Ovary (tissue), 9 donors: Measurements from ENCODE around the gene TULP4. TPM values are rescaled to one million over a fixed set of nuclear protein-coding genes. Genes with fewer than 3 reads are reported as not detected.

ENCODE experiments used
- DNase-seq, 5 donors: peaks; one replicate each; pipeline ENCODE4 v3.0.0-alpha.2; 2019 to 2020
- H3K27ac ChIP-seq, 2 donors: fragments of 200-600 bp; one replicate each; pipeline versions ENCODE4 v1.5.1 to v1.8.0; 2019 to 2022
- H3K27me3 ChIP-seq: fragments of 200-600 bp; one replicate; pipeline ENCODE4 v1.8.0; 2022
- H3K36me3 ChIP-seq: fragments of 200-600 bp; sonication (generic); one replicate; pipeline ENCODE4 v1.5.1; 2019
- H3K4me1 ChIP-seq: one replicate; pipeline ENCODE4 v1.8.1; 2013; ENCODE audit warnings: mild to moderate bottlenecking, moderate library complexity; ENCODE audit not compliant: insufficient read depth
- H3K4me3 ChIP-seq: fragments of 200-600 bp; sonication (generic); one replicate; pipeline ENCODE4 v1.5.1; 2017
- H3K9me3 ChIP-seq, 2 donors: fragments of 200-600 bp in 1 of 2; sonication (generic) in 1 of 2; one replicate each; pipeline versions ENCODE4 v1.5.1 to v1.8.1; 2013 to 2019; ENCODE audit warnings: mild to moderate bottlenecking in 1 of 2, moderate library complexity in 1 of 2
- CTCF ChIP-seq, 3 donors: fragments of 450-650 bp in 2 of 3; fragments of 200-600 bp in 1 of 3; IDR thresholded peaks; one replicate each; pipeline versions ENCODE4 v1.5.1 to v1.8.0; 2016 to 2022; ENCODE audit warnings: antibody characterized with exemption in 3 of 3, mild to moderate bottlenecking in 1 of 3
- EP300 ChIP-seq: sonication (generic); formaldehyde crosslinking; IDR thresholded peaks from one replicate; pipeline ENCODE4 v1.6.1; 2017; ENCODE audit warnings: antibody characterized with exemption
- POLR2A ChIP-seq: fragments of 450-650 bp; IDR thresholded peaks from one replicate; pipeline ENCODE4 v1.6.1; 2017; ENCODE audit warnings: antibody characterized with exemption, mild to moderate bottlenecking, moderate library complexity
- WGBS, 3 donors: extraction: QIAGEN DNeasy Blood & Tissue Kit in 1 of 3; methylation state at CpG; one replicate each; pipeline versions ENCODE4 v1.1.5 to v1.1.7; 2013 to 2017; 5-methylcytosine and 5-hydroxymethylcytosine counted together
- intact Hi-C, 4 donors: fragments of 100-400 bp; cut with DNase I; formaldehyde crosslinking; loops; one replicate each; pipeline versions ENCODE4 v1.11.0 to v1.15.1; 2022 to 2023
- polyA plus RNA-seq, 2 donors: library from polyadenylated mRNA; stranded (reverse); fragments of 200-250 nt in 1 of 2; fragments of 350-450 nt in 1 of 2; fragmentation: Illumina TruSeq in 1 of 2; extraction: RNeasy Lipid Tissue Mini Kit (QIAGEN cat#74804) in 1 of 2; gene quantifications; one replicate each; pipeline ENCODE4 v1.2.3, GENCODE V29; 2013 to 2014
- total RNA-seq, 7 donors: library from RNA; depleted of rRNA in 2 of 7; stranded (reverse); fragments of >200 nt in 2 of 7; fragmentation: NEBNext Ultra II Directional in 3 of 7; extraction: Animal tissue kit (Norgen Biotek cat#: 25700) in 3 of 7; gene quantifications; one replicate each; pipeline versions ENCODE4 v1.1.0 to v1.2.4, GENCODE V29; 2016 to 2023
- donor health status: DM: no; HTN: no; CAD: no; lungs with moderate emphysema.
- donor health status: DM: no; HTN: no; CAD: no.
- donor health status: Bipolar disorder and iron deficiency.
- donor health status: DM: yes; HTN: yes; CAD: no.
- donor health status: DM: no; HTN: no; CAD: no.
- donor health status: DM: yes; HTN: yes; CAD: no.

The TULP4 gene
- total and polyA plus RNA-seq, 9 donors, result 7.5 to 152 (median 92.6) TPM

GRCh38 chr6:158278004-158278403, 34.3 kb upstream of the TULP4 start:
- WGBS, 3 donors, result 93 to 96% (median 95%) methylated on average over 2 of the region's 2 CpGs
- intact Hi-C loops, result no loop called here
- H3K27me3 ChIP-seq, result no peaks in the 10 kb centered on the region
- DNase-seq, result no peak
- no peaks in the 10 kb centered on the region for H3K9me3 ChIP-seq
- H3K4me3 ChIP-seq, result no peak overlapping the region
- peaks cover 1% of the 10 kb centered on the region for H3K4me1 ChIP-seq
- TF ChIP-seq POLR2A (no peak), EP300 (no peak), CTCF (IDR thresholded peaks at IDR 0.05) (no peak)
- H3K36me3 ChIP-seq, result no peaks in the 10 kb centered on the region
- H3K27ac ChIP-seq, result peak overlapping the region in 1 of 2 donors; percentile 6

GRCh38 chr6:158279615-158280014, 32.6 kb upstream of the TULP4 start:
- intact Hi-C loops, result no loop called here

GRCh38 chr6:158283304-158283980, 28.8 kb upstream of the TULP4 start:
- no peak for DNase-seq
- peaks cover 1% of the 10 kb centered on the region for H3K4me1 ChIP-seq
- H3K27me3 ChIP-seq, result no peaks in the 10 kb centered on the region
- no peaks in the 10 kb centered on the region for H3K36me3 ChIP-seq
- intact Hi-C loops, result no loop called here
- WGBS, 3 donors, result 55 to 69% (median 60%) methylated on average over 4 of the region's 4 CpGs
- H3K4me3 ChIP-seq, result no peak overlapping the region
- TF ChIP-seq POLR2A (no peak), EP300 (no peak), CTCF (IDR thresholded peaks at IDR 0.05) (no peak)
- no peaks in the 10 kb centered on the region for H3K9me3 ChIP-seq
- H3K27ac ChIP-seq, result peak overlapping the region in 1 of 2 donors; percentile 31

More at GRCh38 chr6:158279615-158280014, 32.6 kb upstream of the TULP4 start:
- no peaks in the 10 kb centered on the region for H3K36me3 ChIP-seq
- H3K27me3 ChIP-seq, result no peaks in the 10 kb centered on the region
- no peak overlapping the region for H3K4me3 ChIP-seq
- no peak for TF ChIP-seq CTCF (IDR thresholded peaks at IDR 0.05)
- TF ChIP-seq EP300, result no peak
- no peak for TF ChIP-seq POLR2A
- DNase-seq, result peak; percentile 49 to 66 (median 59)
- H3K4me1 ChIP-seq, result peaks cover 1% of the 10 kb centered on the region
- H3K27ac ChIP-seq, result peak overlapping the region in 1 of 2 donors; percentile 67
- H3K9me3 ChIP-seq, result no peaks in the 10 kb centered on the region
- WGBS, 3 donors, result 12 to 21% (median 18%) methylated on average over 13 of the region's 13 CpGs

GRCh38 chr6:158284007-158284875, 28.0 kb upstream of the TULP4 start:
- Histone ChIP-seq H3K4me1 (peaks cover 1% of the 10 kb centered on the region), H3K36me3 (no peaks in the 10 kb centered on the region), H3K9me3 (no peaks in the 10 kb centered on the region), H3K27me3 (no peaks in the 10 kb centered on the region), H3K4me3 (no peak overlapping the region), H3K27ac (peak overlapping the region in 1 of 2 donors; percentile 31)
- TF ChIP-seq EP300 (no peak), POLR2A (no peak), CTCF (IDR thresholded peaks at IDR 0.05) (no peak)
- WGBS, 3 donors, result 27 to 51% (median 32%) methylated on average over 11 of the region's 11 CpGs
- DNase-seq, result peak in 1 of 5 donors; percentile 29
- intact Hi-C loops, result no loop called here
